Osteocyte (in vitro differentiated cells): ENCODE data around the gene PHACTR4. TPM values are rescaled to one million over a fixed set of nuclear protein-coding genes. Genes with fewer than 3 reads are reported as not detected.
"Not testable (repeated sequence)": the region's sequence is repeated elsewhere in the genome, so short reads cannot be mapped to it uniquely, and the experiment has no call there.

Source experiments
- DNase-seq: peaks from one replicate; pipeline ENCODE4 v3.0.0; 2021; ENCODE audit warnings: mixed read lengths; ENCODE audit not compliant: unreplicated experiment; ENCODE audit errors: extremely low spot score
- H3K27ac Mint-ChIP-seq: one replicate; pipeline ENCODE4 v1.8.0; 2021; ENCODE audit warnings: mild to moderate bottlenecking, mixed read lengths; ENCODE audit not compliant: unreplicated experiment
- H3K27me3 Mint-ChIP-seq: one replicate; pipeline ENCODE4 v1.8.0; 2021; ENCODE audit warnings: mixed read lengths; ENCODE audit not compliant: unreplicated experiment
- H3K36me3 Mint-ChIP-seq: one replicate; pipeline ENCODE4 v1.8.0; 2021; ENCODE audit warnings: mixed read lengths; ENCODE audit not compliant: unreplicated experiment
- H3K4me1 Mint-ChIP-seq: one replicate; pipeline ENCODE4 v1.8.0; 2021; ENCODE audit warnings: mixed read lengths; ENCODE audit not compliant: unreplicated experiment
- H3K4me3 Mint-ChIP-seq: one replicate; pipeline ENCODE4 v1.8.0; 2021; ENCODE audit warnings: mild to moderate bottlenecking, moderate library complexity, mixed read lengths; ENCODE audit not compliant: unreplicated experiment
- H3K9me3 Mint-ChIP-seq: one replicate; pipeline ENCODE4 v1.8.0; 2021; ENCODE audit warnings: mixed read lengths; ENCODE audit not compliant: unreplicated experiment
- CTCF ChIP-seq: fragments of 200-600 bp; sonication (generic); IDR thresholded peaks from 2 replicates; pipeline ENCODE4 v1.5.0; 2021; ENCODE audit warnings: antibody characterized with exemption, mild to moderate bottlenecking, moderate library complexity
- total RNA-seq: library from RNA; stranded (reverse); gene quantifications from 2 replicates; pipeline ENCODE4 v1.2.1, GENCODE V29; 2021

The PHACTR4 gene
- total RNA-seq, 1 donor from 2014 or later: 56.0 TPM

DNA sequence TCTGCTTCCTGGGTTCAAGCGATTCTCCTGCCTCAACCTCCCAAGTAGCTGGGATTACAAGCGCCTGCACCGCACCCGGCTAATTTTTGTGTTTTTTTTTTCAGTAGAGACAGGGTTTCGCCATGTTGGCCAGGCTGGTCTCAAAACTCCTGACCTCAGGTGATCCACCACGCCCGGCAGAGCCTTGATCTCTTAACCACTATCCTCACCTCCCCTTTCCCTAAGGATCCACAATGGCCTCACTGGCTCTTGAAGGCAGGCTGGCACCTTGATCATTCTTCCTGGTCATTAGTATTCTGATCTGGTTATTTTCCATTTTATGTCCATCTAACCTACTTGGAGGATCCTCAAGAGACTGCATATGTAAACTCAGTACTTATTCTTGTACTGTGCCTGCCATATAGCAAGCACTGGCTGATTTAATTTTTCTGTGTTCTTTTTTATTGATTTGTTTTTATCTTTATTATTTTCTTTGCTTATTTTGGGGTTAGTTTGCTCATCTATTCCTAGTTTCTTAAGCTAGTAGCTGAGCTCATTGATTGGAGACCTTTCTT is 142.6 kb downstream of the PHACTR4 start:
- H3K4me3 Mint-ChIP-seq: no peak overlapping the region
- H3K4me1 Mint-ChIP-seq: peaks cover 47% of the 10 kb centered on the region
- peaks cover 49% of the 10 kb centered on the region for H3K36me3 Mint-ChIP-seq
- H3K27me3 Mint-ChIP-seq: no peaks in the 10 kb centered on the region
- DNase-seq: no peak
- TF ChIP-seq CTCF: no peak
- no peaks in the 10 kb centered on the region for H3K9me3 Mint-ChIP-seq
- peak overlapping the region; percentile 96 for H3K27ac Mint-ChIP-seq

DNA sequence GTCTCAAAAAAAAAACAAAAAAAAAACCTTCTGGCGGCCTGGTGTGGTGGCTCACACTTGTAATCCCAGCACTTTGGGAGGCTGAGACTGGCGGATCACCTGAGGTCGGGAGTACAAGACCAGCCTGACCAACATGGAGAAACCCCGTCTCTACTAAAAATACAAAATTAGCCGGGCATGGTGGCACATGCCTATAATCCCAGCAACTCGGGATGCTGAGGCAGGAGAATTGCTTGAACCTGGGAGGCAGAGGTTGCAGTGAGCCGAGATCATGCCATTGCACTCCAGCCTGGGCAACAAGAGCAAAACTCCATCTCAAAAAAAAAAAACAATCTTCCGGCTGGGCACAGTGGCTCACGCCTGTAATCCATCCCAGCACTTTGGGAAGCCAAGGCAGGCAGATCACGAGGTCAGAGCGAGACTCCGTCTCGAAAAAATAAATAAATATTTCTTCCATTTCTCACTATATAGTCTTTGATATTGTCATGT is 144.9 kb downstream of the PHACTR4 start:
- H3K9me3 Mint-ChIP-seq, DNase-seq, H3K27me3 Mint-ChIP-seq, H3K4me3 Mint-ChIP-seq: not testable (repeated sequence)
- peak overlapping the region; percentile 62 for H3K27ac Mint-ChIP-seq
- H3K4me1 Mint-ChIP-seq: peaks cover 46% of the 10 kb centered on the region
- H3K36me3 Mint-ChIP-seq: peaks cover 31% of the 10 kb centered on the region

- TF ChIP-seq CTCF: no peak
- Mint-ChIP-seq H3K27me3 (no peaks in the 10 kb centered on the region), H3K27ac (peak overlapping the region; percentile 59), H3K36me3 (peaks cover 14% of the 10 kb centered on the region), H3K4me1 (peaks cover 33% of the 10 kb centered on the region), H3K9me3 (no peaks in the 10 kb centered on the region), H3K4me3 (no peak overlapping the region)
- no peak for DNase-seq
Measured at GRCh38 chr1:28516518-28516956, 147.0 kb downstream of the PHACTR4 start.

GRCh38 chr1:28517649-28517999 is 148.1 kb downstream of the PHACTR4 start:
- peak overlapping the region; percentile 69 for H3K27ac Mint-ChIP-seq
- DNase-seq: no peak
- H3K9me3 Mint-ChIP-seq: no peaks in the 10 kb centered on the region
- peaks cover 26% of the 10 kb centered on the region for H3K4me1 Mint-ChIP-seq
- H3K27me3 Mint-ChIP-seq: no peaks in the 10 kb centered on the region
- peaks cover 7% of the 10 kb centered on the region for H3K36me3 Mint-ChIP-seq
- no peak for TF ChIP-seq CTCF
- H3K4me3 Mint-ChIP-seq: peak overlapping the region; percentile 80

- Mint-ChIP-seq H3K4me3 (peak overlapping the region; percentile 80), H3K36me3 (peaks cover 4% of the 10 kb centered on the region), H3K27me3 (no peaks in the 10 kb centered on the region), H3K4me1 (peaks cover 26% of the 10 kb centered on the region), H3K27ac (peak overlapping the region; percentile 69), H3K9me3 (no peaks in the 10 kb centered on the region)
- TF ChIP-seq CTCF: peak; percentile 98
- DNase-seq: peak; percentile 96
Measured at GRCh38 chr1:28518000-28518744, 148.6 kb downstream of the PHACTR4 start.
